ENCODE data around the gene SAP30BP.
A peak's percentile ranks its signal among the peaks of the same experiment; 100 is the strongest.

The SAP30BP gene

GRCh38 chr17:75666959-75667790 lies at the start of gene SAP30BP, which contains the start of gene RECQL5:
SAP30BP (plus strand) TSS chr17:75667338; CDS start chr17:75667373, 35 bp downstream.
RECQL5 (minus strand) TSS chr17:75667154; CDS start chr17:75666557, 597 bp downstream.
- Histone ChIP-seq H3K4me1 (ENCODE audit: control insufficient read depth, insufficient read depth, low read length) (peaks cover 3% of the 10 kb centered on the region), H3K9ac (ENCODE audit: low read depth, low read length) (peak within 1 kb of the TSS; percentile 92), H3K4me3 (ENCODE audit: low read depth, low read length) (peak within 1 kb of the TSS; percentile 100), H3K27me3 (ENCODE audit: control insufficient read depth, insufficient read depth, low read length) (no peaks in the 10 kb centered on the region), H3K36me3 (ENCODE audit: control insufficient read depth, insufficient read depth, low read length) (peaks cover 28% of the 10 kb centered on the region), H3K9me3 (ENCODE audit: control insufficient read depth, insufficient read depth, low read length) (no peaks in the 10 kb centered on the region)

- no peaks in the 10 kb centered on the region for H3K9me3 ChIP-seq (ENCODE audit: control insufficient read depth, insufficient read depth, low read length)
- peaks cover 4% of the 10 kb centered on the region for H3K36me3 ChIP-seq (ENCODE audit: control insufficient read depth, insufficient read depth, low read length)
- no peaks in the 10 kb centered on the region for H3K4me1 ChIP-seq (ENCODE audit: control insufficient read depth, insufficient read depth, low read length)
- no peaks in the 10 kb centered on the region for H3K27me3 ChIP-seq (ENCODE audit: control insufficient read depth, insufficient read depth, low read length)
- no peak overlapping the region for H3K9ac ChIP-seq (ENCODE audit: low read depth, low read length)
- no peak overlapping the region for H3K4me3 ChIP-seq (ENCODE audit: low read depth, low read length)
Measured at GRCh38 chr17:75617675-75618074, 49.5 kb upstream of the SAP30BP start.

- peaks cover 4% of the 10 kb centered on the region for H3K36me3 ChIP-seq (ENCODE audit: control insufficient read depth, insufficient read depth, low read length)
- no peaks in the 10 kb centered on the region for H3K9me3 ChIP-seq (ENCODE audit: control insufficient read depth, insufficient read depth, low read length)
- H3K27me3 ChIP-seq (ENCODE audit: control insufficient read depth, insufficient read depth, low read length), result no peaks in the 10 kb centered on the region
- H3K4me3 ChIP-seq (ENCODE audit: low read depth, low read length), result no peak overlapping the region
- H3K9ac ChIP-seq (ENCODE audit: low read depth, low read length), result no peak overlapping the region
- no peaks in the 10 kb centered on the region for H3K4me1 ChIP-seq (ENCODE audit: control insufficient read depth, insufficient read depth, low read length)
Measured at GRCh38 chr17:75619506-75620431, 47.4 kb upstream of the SAP30BP start.

GRCh38 chr17:75621489-75621888 lies 45.6 kb upstream of the SAP30BP start:
- no peaks in the 10 kb centered on the region for H3K27me3 ChIP-seq (ENCODE audit: control insufficient read depth, insufficient read depth, low read length)

GRCh38 chr17:75622076-75622475 lies 45.1 kb upstream of the SAP30BP start:
- Histone ChIP-seq H3K4me1 (ENCODE audit: control insufficient read depth, insufficient read depth, low read length) (no peaks in the 10 kb centered on the region), H3K9me3 (ENCODE audit: control insufficient read depth, insufficient read depth, low read length) (no peaks in the 10 kb centered on the region), H3K36me3 (ENCODE audit: control insufficient read depth, insufficient read depth, low read length) (peaks cover 2% of the 10 kb centered on the region), H3K27me3 (ENCODE audit: control insufficient read depth, insufficient read depth, low read length) (no peaks in the 10 kb centered on the region), H3K4me3 (ENCODE audit: low read depth, low read length) (no peak overlapping the region), H3K9ac (ENCODE audit: low read depth, low read length) (no peak overlapping the region)

More at GRCh38 chr17:75621489-75621888, 45.6 kb upstream of the SAP30BP start:
- H3K9ac ChIP-seq (ENCODE audit: low read depth, low read length), result no peak overlapping the region
- H3K9me3 ChIP-seq (ENCODE audit: control insufficient read depth, insufficient read depth, low read length), result no peaks in the 10 kb centered on the region
- H3K4me3 ChIP-seq (ENCODE audit: low read depth, low read length), result no peak overlapping the region
- peaks cover 2% of the 10 kb centered on the region for H3K36me3 ChIP-seq (ENCODE audit: control insufficient read depth, insufficient read depth, low read length)
- H3K4me1 ChIP-seq (ENCODE audit: control insufficient read depth, insufficient read depth, low read length), result no peaks in the 10 kb centered on the region

GRCh38 chr17:75622771-75623273 lies 44.3 kb upstream of the SAP30BP start:
- H3K27me3 ChIP-seq (ENCODE audit: control insufficient read depth, insufficient read depth, low read length), result no peaks in the 10 kb centered on the region
- no peak overlapping the region for H3K4me3 ChIP-seq (ENCODE audit: low read depth, low read length)
- H3K9me3 ChIP-seq (ENCODE audit: control insufficient read depth, insufficient read depth, low read length), result no peaks in the 10 kb centered on the region
- H3K4me1 ChIP-seq (ENCODE audit: control insufficient read depth, insufficient read depth, low read length), result no peaks in the 10 kb centered on the region
- H3K36me3 ChIP-seq (ENCODE audit: control insufficient read depth, insufficient read depth, low read length), result peaks cover 2% of the 10 kb centered on the region
- no peak overlapping the region for H3K9ac ChIP-seq (ENCODE audit: low read depth, low read length)

- no peaks in the 10 kb centered on the region for H3K27me3 ChIP-seq (ENCODE audit: control insufficient read depth, insufficient read depth, low read length)
- peaks cover 2% of the 10 kb centered on the region for H3K36me3 ChIP-seq (ENCODE audit: control insufficient read depth, insufficient read depth, low read length)
- no peak overlapping the region for H3K4me3 ChIP-seq (ENCODE audit: low read depth, low read length)
- H3K4me1 ChIP-seq (ENCODE audit: control insufficient read depth, insufficient read depth, low read length), result no peaks in the 10 kb centered on the region
- no peak overlapping the region for H3K9ac ChIP-seq (ENCODE audit: low read depth, low read length)
- H3K9me3 ChIP-seq (ENCODE audit: control insufficient read depth, insufficient read depth, low read length), result no peaks in the 10 kb centered on the region
Measured at GRCh38 chr17:75623386-75623785, 43.8 kb upstream of the SAP30BP start.

- H3K9me3 ChIP-seq (ENCODE audit: control insufficient read depth, insufficient read depth, low read length), result no peaks in the 10 kb centered on the region
- H3K4me3 ChIP-seq (ENCODE audit: low read depth, low read length), result no peak overlapping the region
- H3K4me1 ChIP-seq (ENCODE audit: control insufficient read depth, insufficient read depth, low read length), result no peaks in the 10 kb centered on the region
Measured at GRCh38 chr17:75624021-75624420, 43.1 kb upstream of the SAP30BP start.

GRCh38 chr17:75624714-75625345 lies 42.3 kb upstream of the SAP30BP start:
- no peak overlapping the region for H3K4me3 ChIP-seq (ENCODE audit: low read depth, low read length)
- H3K9me3 ChIP-seq (ENCODE audit: control insufficient read depth, insufficient read depth, low read length), result no peaks in the 10 kb centered on the region
- H3K27me3 ChIP-seq (ENCODE audit: control insufficient read depth, insufficient read depth, low read length), result no peaks in the 10 kb centered on the region
- no peaks in the 10 kb centered on the region for H3K4me1 ChIP-seq (ENCODE audit: control insufficient read depth, insufficient read depth, low read length)
- H3K36me3 ChIP-seq (ENCODE audit: control insufficient read depth, insufficient read depth, low read length), result peaks cover 2% of the 10 kb centered on the region
- H3K9ac ChIP-seq (ENCODE audit: low read depth, low read length), result no peak overlapping the region

More at GRCh38 chr17:75624021-75624420, 43.1 kb upstream of the SAP30BP start:
- H3K36me3 ChIP-seq (ENCODE audit: control insufficient read depth, insufficient read depth, low read length), result peaks cover 2% of the 10 kb centered on the region
- H3K9ac ChIP-seq (ENCODE audit: low read depth, low read length), result no peak overlapping the region
- no peaks in the 10 kb centered on the region for H3K27me3 ChIP-seq (ENCODE audit: control insufficient read depth, insufficient read depth, low read length)

GRCh38 chr17:75625813-75626486 lies 41.2 kb upstream of the SAP30BP start:
- no peak overlapping the region for H3K9ac ChIP-seq (ENCODE audit: low read depth, low read length)

More at GRCh38 chr17:75625813-75626486, 41.2 kb upstream of the SAP30BP start:
- Histone ChIP-seq H3K27me3 (ENCODE audit: control insufficient read depth, insufficient read depth, low read length) (no peaks in the 10 kb centered on the region), H3K9me3 (ENCODE audit: control insufficient read depth, insufficient read depth, low read length) (no peaks in the 10 kb centered on the region), H3K4me3 (ENCODE audit: low read depth, low read length) (no peak overlapping the region), H3K4me1 (ENCODE audit: control insufficient read depth, insufficient read depth, low read length) (no peaks in the 10 kb centered on the region), H3K36me3 (ENCODE audit: control insufficient read depth, insufficient read depth, low read length) (peaks cover 2% of the 10 kb centered on the region)
